PC-9 (cell line): ENCODE results near the gene VPS72.

Experiments
- EZH2 ChIP-seq: fragments of 200-600 bp; sonication (generic); IDR thresholded peaks from 2 replicates; pipeline ENCODE4 v1.8.0; 2017; ENCODE audit warnings: antibody characterized with exemption, low read depth
- TF ChIP-seq, protein P1 (sequence below): fragments of 200-600 bp; sonication (generic); conservative IDR thresholded peaks from 2 replicates; pipeline ENCODE4 v1.6.1; 2017; ENCODE audit warnings: mixed run types, antibody characterized with exemption, mild to moderate bottlenecking, moderate library complexity

DNA sequence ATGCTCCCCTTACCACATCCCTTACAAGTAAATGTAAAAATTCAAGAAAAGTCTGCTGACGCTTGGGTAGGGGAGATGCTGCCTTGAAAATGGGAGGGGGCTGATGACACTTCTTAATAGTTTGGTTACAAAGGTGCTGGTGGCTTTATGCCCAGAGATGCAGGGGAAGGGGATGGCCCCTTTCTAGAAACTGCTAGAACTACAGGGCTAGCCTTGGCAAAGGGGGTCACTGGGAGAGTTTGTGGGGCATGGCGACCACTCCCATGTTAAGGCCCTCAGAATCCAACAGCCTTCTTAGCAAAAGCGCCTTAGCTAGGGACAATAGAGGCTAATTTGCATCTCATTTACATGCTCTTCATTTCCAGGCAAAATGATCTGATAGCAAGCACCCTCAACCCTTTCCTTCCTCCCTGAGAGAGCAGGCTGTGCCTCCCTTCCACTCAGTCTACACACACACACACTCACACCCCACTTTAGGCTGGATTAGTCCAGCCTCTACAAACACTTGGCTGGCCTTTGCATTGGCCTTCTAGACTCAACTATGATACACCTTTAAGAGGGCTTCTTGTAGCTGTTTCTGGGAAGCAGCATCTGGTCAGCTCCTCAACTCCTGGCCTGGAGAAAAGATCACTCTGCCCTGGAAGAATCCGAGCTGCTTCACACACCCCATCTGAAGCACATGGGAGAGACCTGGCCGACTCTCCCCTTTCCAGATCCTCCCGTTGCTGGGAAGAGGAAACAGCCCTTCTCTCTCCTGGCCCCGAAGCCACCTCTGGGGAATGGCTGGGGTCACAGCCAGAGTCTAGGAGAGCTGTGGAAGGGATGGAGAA lies 45.3 kb downstream of the VPS72 start:
- TF ChIP-seq, protein P1, sequence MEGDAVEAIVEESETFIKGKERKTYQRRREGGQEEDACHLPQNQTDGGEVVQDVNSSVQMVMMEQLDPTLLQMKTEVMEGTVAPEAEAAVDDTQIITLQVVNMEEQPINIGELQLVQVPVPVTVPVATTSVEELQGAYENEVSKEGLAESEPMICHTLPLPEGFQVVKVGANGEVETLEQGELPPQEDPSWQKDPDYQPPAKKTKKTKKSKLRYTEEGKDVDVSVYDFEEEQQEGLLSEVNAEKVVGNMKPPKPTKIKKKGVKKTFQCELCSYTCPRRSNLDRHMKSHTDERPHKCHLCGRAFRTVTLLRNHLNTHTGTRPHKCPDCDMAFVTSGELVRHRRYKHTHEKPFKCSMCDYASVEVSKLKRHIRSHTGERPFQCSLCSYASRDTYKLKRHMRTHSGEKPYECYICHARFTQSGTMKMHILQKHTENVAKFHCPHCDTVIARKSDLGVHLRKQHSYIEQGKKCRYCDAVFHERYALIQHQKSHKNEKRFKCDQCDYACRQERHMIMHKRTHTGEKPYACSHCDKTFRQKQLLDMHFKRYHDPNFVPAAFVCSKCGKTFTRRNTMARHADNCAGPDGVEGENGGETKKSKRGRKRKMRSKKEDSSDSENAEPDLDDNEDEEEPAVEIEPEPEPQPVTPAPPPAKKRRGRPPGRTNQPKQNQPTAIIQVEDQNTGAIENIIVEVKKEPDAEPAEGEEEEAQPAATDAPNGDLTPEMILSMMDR: no peak
- no peak for TF ChIP-seq EZH2
